K562 (cell line): Measurements from ENCODE around the gene AGAP1. TPM values are rescaled to one million over a fixed set of nuclear protein-coding genes. Genes with fewer than 3 reads are reported as not detected.

Experiments used
- ATAC-seq: fragments of 200-7000 bp; cut with Tn5 transposase; 3 replicates; pipeline ENCODE4 v1.9.1; 2020; ENCODE audit warnings: moderate library complexity
- BruUV-seq: library from RNA; stranded (reverse); fragments of 400-500 nt; replicated peaks from 2 replicates; lab custom pipeline; 2021; lab: Mats Ljungman, UMichigan
- CTCF ChIA-PET: fragments of 300-600 bp; formaldehyde crosslinking; extraction: SDS; loops from one replicate; lab custom pipeline; 2021; ENCODE audit warnings: low intra/inter-chr PET ratio; lab: Yijun Ruan, JAX
- POLR2A ChIA-PET: fragments of 300-600, 350-650 bp; sonication (Branson Sonifier 250); formaldehyde crosslinking; extraction: SDS; loops from one replicate; lab custom pipeline; 2021; ENCODE audit warnings: antibody characterized with exemption, inconsistent platforms; lab: Yijun Ruan, JAX
- DNase-seq, 4 experiments: peaks; one replicate each; pipeline versions ENCODE4 v3.0.0 to v3.0.0-alpha.2; 2011 to 2018; ENCODE audit warnings: low spot score in 3 of 4, mixed read lengths in 3 of 4; ENCODE audit errors: extremely low read depth in 1 of 4
- FAIRE-seq: peaks from 2 replicates; lab custom pipeline; 2011; peaks lifted over from hg19 to GRCh38; lab: Jason Lieb, UNC
- H2AFZ ChIP-seq: 2 replicates; pipeline ENCODE4 v1.6.0; 2011; ENCODE audit warnings: low read depth, low read length, control low read depth, inconsistent platforms
- H3K27ac ChIP-seq: fragments of 200-600 bp; 3 replicates; pipeline ENCODE4 v1.8.0; 2011; ENCODE audit warnings: low read depth, mild to moderate bottlenecking, control low read depth, inconsistent platforms, low read length, moderate library complexity, mixed read lengths; ENCODE audit errors: extremely low read depth
- H3K27me3 ChIP-seq, 2 experiments: fragments of 300-600 bp in 1 of 2; 2 replicates in 1 of 2; 3 replicates in 1 of 2; pipeline versions ENCODE4 v1.6.0 to v1.8.0; 2011; ENCODE audit warnings: inconsistent platforms in 2 of 2, low read length in 2 of 2, mild to moderate bottlenecking in 1 of 2, mixed read lengths in 1 of 2, moderate library complexity in 1 of 2; ENCODE audit not compliant: control insufficient read depth in 2 of 2, insufficient read depth in 2 of 2
- H3K36me3 ChIP-seq: fragments of 300-600 bp; 3 replicates; pipeline ENCODE4 v1.8.0; 2011; ENCODE audit warnings: mild to moderate bottlenecking, low read length, inconsistent platforms; ENCODE audit not compliant: control insufficient read depth, insufficient read depth
- H3K4me1 ChIP-seq, 2 experiments: fragments of 200-600 bp in 1 of 2; replicated peaks in 1 of 2; 2 replicates in 1 of 2; 3 replicates in 1 of 2; pipeline versions ENCODE4 v1.5.1 to v1.8.0; 2011; ENCODE audit warnings: inconsistent platforms in 2 of 2, low read length in 2 of 2, mild to moderate bottlenecking in 1 of 2, mixed read lengths in 1 of 2, moderate library complexity in 1 of 2; ENCODE audit not compliant: control insufficient read depth in 2 of 2, insufficient read depth in 2 of 2
- H3K4me2 ChIP-seq: 2 replicates; pipeline ENCODE4 v1.6.1; 2011; ENCODE audit warnings: low read length, control low read depth, inconsistent platforms, mixed read lengths; ENCODE audit not compliant: insufficient read depth
- H3K4me3 ChIP-seq: fragments of 200-600 bp; sonication (generic), shearing (Covaris generic); 2 replicates; pipeline ENCODE4 v1.5.1; 2016; ENCODE audit warnings: control low read depth, inconsistent platforms
- H3K79me2 ChIP-seq: fragments of 200-600 bp; 3 replicates; pipeline ENCODE4 v1.8.0; 2011; ENCODE audit warnings: low read length, inconsistent platforms; ENCODE audit not compliant: control insufficient read depth, insufficient read depth
- H3K9ac ChIP-seq, 2 experiments: 2 replicates each; pipeline versions ENCODE4 v1.6.0 to v1.6.1; 2011; ENCODE audit warnings: low read depth in 2 of 2, low read length in 2 of 2, control low read depth in 1 of 2, inconsistent platforms in 1 of 2, mild to moderate bottlenecking in 1 of 2, mixed read lengths in 1 of 2; ENCODE audit not compliant: insufficient read depth in 1 of 2
- H3K9me1 ChIP-seq: one replicate; pipeline ENCODE4 v1.6.0; 2011; ENCODE audit warnings: inconsistent platforms, mild to moderate bottlenecking, low read length, moderate library complexity; ENCODE audit not compliant: control insufficient read depth, insufficient read depth
- H3K9me3 ChIP-seq: replicated peaks from 2 replicates; pipeline ENCODE4 v1.5.1; 2011; ENCODE audit warnings: low read depth, low read length, inconsistent platforms; ENCODE audit not compliant: control insufficient read depth, insufficient read depth
- H4K20me1 ChIP-seq: replicated peaks from 2 replicates; pipeline ENCODE4 v1.6.1; 2011; ENCODE audit warnings: low read length, inconsistent platforms, mixed read lengths; ENCODE audit not compliant: control insufficient read depth, insufficient read depth
- CBFA2T2 ChIP-seq: fragments of 450-650 bp; conservative IDR thresholded peaks from 2 replicates; pipeline ENCODE4 v1.6.1; 2017; ENCODE audit warnings: mild to moderate bottlenecking
- DPF2 ChIP-seq: fragments of 450-650 bp; IDR thresholded peaks from 2 replicates; pipeline ENCODE4 v1.6.1; 2016
- GABPB2 ChIP-seq: fragments of 250-450 bp; sonication (Bioruptor Pico); conservative IDR thresholded peaks from 2 replicates; pipeline ENCODE4 v1.5.1; 2021; ENCODE audit warnings: mild to moderate bottlenecking
- GMEB1 ChIP-seq: fragments of 250-450 bp; sonication (Bioruptor Pico); IDR thresholded peaks from 2 replicates; pipeline ENCODE4 v1.4.0; 2020; ENCODE audit warnings: mild to moderate bottlenecking
- MYC ChIP-seq, 2 experiments: fragments of 250-450 bp in 1 of 2; sonication (Bioruptor Pico) in 1 of 2; IDR thresholded peaks; 2 replicates each; pipeline versions ENCODE4 v1.5.1 to v1.6.1; 2012 to 2021; ENCODE audit warnings: low read depth in 2 of 2, borderline replicate concordance in 1 of 2, improper control_type of control experiment in 1 of 2, low read length in 1 of 2, mild to moderate bottlenecking in 1 of 2, moderate library complexity in 1 of 2
- NFRKB ChIP-seq: fragments of 450-650 bp; IDR thresholded peaks from 2 replicates; pipeline ENCODE4 v1.6.1; 2016; ENCODE audit warnings: low read depth
- POLR2A ChIP-seq: fragments of 450-650 bp; conservative IDR thresholded peaks from 2 replicates; pipeline ENCODE4 v1.6.1; 2016
- YBX1 ChIP-seq: fragments of 450-650 bp; IDR thresholded peaks from 2 replicates; pipeline ENCODE4 v1.7.1; 2016; ENCODE audit warnings: mild to moderate bottlenecking
- ZBED1 ChIP-seq: IDR thresholded peaks from 2 replicates; pipeline ENCODE4 v1.6.1; 2014
- ZC3H4 ChIP-seq: sonication (generic); formaldehyde crosslinking; IDR thresholded peaks from 2 replicates; pipeline ENCODE4 v1.9.0; 2021; ENCODE audit warnings: missing genetic modification reagents, borderline replicate concordance
- ZNF212 ChIP-seq: fragments of 450-650 bp; formaldehyde crosslinking; IDR thresholded peaks from 2 replicates; pipeline ENCODE4 v1.4.0; 2020; ENCODE audit warnings: mild to moderate bottlenecking
- ZNF507 ChIP-seq: conservative IDR thresholded peaks from 2 replicates; pipeline ENCODE4 v1.6.1; 2017; ENCODE audit warnings: missing genetic modification characterization, missing compliant biosample characterization
- ZNF511 ChIP-seq: sonication (generic); formaldehyde crosslinking; IDR thresholded peaks from 2 replicates; pipeline ENCODE4 v1.8.0; 2022; ENCODE audit warnings: mild to moderate bottlenecking, missing genetic modification reagents
- WGBS: fragments of 100-300 bp; shearing (Covaris generic); methylation state at CpG from one replicate; pipeline ENCODE4 v1.1.6; 2016; ENCODE audit warnings: low coverage, mixed read lengths; ENCODE audit not compliant: insufficient coverage; ENCODE audit errors: missing lambda C conversion rate; 5-methylcytosine and 5-hydroxymethylcytosine counted together
- in situ Hi-C: fragments of 300-500 bp; cut with MboI; formaldehyde crosslinking; loops from 4 replicates; pipeline ENCODE4 v1.15.0; 2018; ENCODE audit warnings: inconsistent platforms, mixed read lengths
- intact Hi-C: fragments of 100-400 bp; cut with micrococcal nuclease; formaldehyde crosslinking; loops from 2 replicates; pipeline ENCODE4 v1.14.2; 2022
- polyA plus RNA-seq, 8 experiments: library from polyadenylated mRNA; depleted of rRNA in 4 of 8; stranded (reverse) in 5 of 8; unstranded in 3 of 8; fragments of >200 nt; fragmentation: Nextera tagmentation in 2 of 8; fragmentation: Illumina TruSeq in 1 of 8; extraction: Ambion mirVana in 2 of 8; extraction: Trizol in 1 of 8; gene quantifications; 2 replicates each; pipeline versions ENCODE4 v1.2.1 to v1.2.3, GENCODE V29; 2011 to 2014; ENCODE audit warnings: inconsistent platforms in 1 of 8, missing spikeins in 1 of 8
- total RNA-seq, 7 experiments: library from RNA; depleted of rRNA in 6 of 7; stranded (reverse); fragments of >200 nt in 6 of 7; fragmentation: Illumina TruSeq in 2 of 7; extraction: Trizol in 2 of 7; gene quantifications; 2 replicates each; pipeline versions ENCODE4 v1.2.1 to v1.2.3, GENCODE V29; 2011 to 2021; ENCODE audit warnings: low replicate concordance in 1 of 7
- TF ChIP-seq, protein P1 (sequence below): fragments of 250-450 bp; sonication (Bioruptor Pico); IDR thresholded peaks from 2 replicates; pipeline ENCODE4 v1.8.0; 2021; ENCODE audit warnings: mild to moderate bottlenecking, moderate library complexity
- TF ChIP-seq, protein P2 (sequence below): fragments of 450-650 bp; formaldehyde crosslinking; IDR thresholded peaks from 2 replicates; pipeline ENCODE4 v1.4.0; 2020; ENCODE audit warnings: mild to moderate bottlenecking, moderate library complexity
- TF ChIP-seq, protein P3 (sequence below): sonication (generic); formaldehyde crosslinking; IDR thresholded peaks from 2 replicates; pipeline ENCODE4 v1.8.0; 2022; ENCODE audit warnings: mild to moderate bottlenecking, missing genetic modification reagents

AGAP1 gene
- total and polyA plus RNA-seq, 9 of the 15 experiments (the other 6 are each of a cell fraction or from before 2014, with no cell fraction given) = 1.3 to 24.0 (median 10.6) TPM

GRCh38 chr2:235931676-235932075 is 437.8 kb downstream of the AGAP1 start (continued):
- TF ChIP-seq, protein P1, sequence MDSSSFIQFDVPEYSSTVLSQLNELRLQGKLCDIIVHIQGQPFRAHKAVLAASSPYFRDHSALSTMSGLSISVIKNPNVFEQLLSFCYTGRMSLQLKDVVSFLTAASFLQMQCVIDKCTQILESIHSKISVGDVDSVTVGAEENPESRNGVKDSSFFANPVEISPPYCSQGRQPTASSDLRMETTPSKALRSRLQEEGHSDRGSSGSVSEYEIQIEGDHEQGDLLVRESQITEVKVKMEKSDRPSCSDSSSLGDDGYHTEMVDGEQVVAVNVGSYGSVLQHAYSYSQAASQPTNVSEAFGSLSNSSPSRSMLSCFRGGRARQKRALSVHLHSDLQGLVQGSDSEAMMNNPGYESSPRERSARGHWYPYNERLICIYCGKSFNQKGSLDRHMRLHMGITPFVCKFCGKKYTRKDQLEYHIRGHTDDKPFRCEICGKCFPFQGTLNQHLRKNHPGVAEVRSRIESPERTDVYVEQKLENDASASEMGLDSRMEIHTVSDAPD (CRISPR knock-in tag) = no peak
- TF ChIP-seq ZNF511 (CRISPR knock-in tag) (no peak), POLR2A (no peak), MYC (IDR thresholded peaks at IDR 0.05; ENCODE audit: low read depth, low read length) (no peak), MYC (CRISPR knock-in tag; IDR thresholded peaks at IDR 0.05; ENCODE audit: borderline replicate concordance, low read depth) (no peak), DPF2 (no peak)

DNA sequence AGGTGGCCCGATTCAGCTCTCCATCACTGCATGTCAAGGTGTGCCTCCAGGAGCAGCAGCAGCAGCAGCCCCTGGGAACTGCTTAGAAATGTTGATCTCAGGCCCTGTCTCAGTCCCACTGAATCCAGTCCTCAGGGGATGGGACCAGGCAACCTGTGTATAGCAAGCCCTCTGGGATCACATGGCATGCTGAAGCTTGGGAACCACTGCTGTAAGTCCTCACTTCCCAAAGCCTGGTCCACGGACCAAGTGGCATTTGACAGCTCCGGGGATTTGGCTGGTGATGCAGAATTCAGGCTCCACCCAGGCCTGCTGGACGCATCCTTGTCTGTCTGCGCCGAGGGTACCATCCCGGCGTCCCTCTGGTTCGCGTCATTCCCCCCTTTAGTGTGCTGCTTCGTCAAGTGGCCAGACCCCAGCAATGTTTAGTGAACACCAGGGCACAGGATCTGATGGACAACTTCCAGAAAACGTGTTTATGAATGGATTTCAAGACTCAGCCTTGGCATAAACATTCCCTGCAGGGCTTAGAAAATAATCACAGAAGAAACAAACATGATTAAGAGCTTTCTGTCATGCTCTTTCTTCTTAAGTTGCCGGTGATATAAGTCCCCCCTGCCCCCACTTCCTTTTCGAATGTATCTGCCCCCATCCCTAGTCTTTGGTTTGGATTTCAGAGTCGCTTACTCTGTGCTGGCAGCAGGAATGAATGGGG is 440.4 kb downstream of the AGAP1 start:
- DNase-seq (no peak), ATAC-seq (no peak), FAIRE-seq (no peak)
- Histone ChIP-seq H3K9me3 (0 out of 2 replicates have a peak, but pooled peaks cover 4% of the 10 kb centered on the region), H3K79me2 (no peaks in the 10 kb centered on the region), H3K27me3 (no peaks in the 10 kb centered on the region), H4K20me1 (no peaks in the 10 kb centered on the region), H3K9me1 (no peaks in the 10 kb centered on the region), H3K4me2 (no peak overlapping the region), H3K4me1 (no peaks in the 10 kb centered on the region; a peak in 1 of 5 replicates), H3K9ac (no peak overlapping the region), H3K27ac (no peak overlapping the region), H3K4me3 (no peak overlapping the region), H3K36me3 (peaks cover 5% of the 10 kb centered on the region; the same call in 1 of the 3 replicates), H2AFZ (no peak overlapping the region)
- TF ChIP-seq ZC3H4 = no peak
- TF ChIP-seq GMEB1 (CRISPR knock-in tag) = no peak
- TF ChIP-seq YBX1 = no peak
- no peak for TF ChIP-seq ZNF507 (tag)
- TF ChIP-seq, protein P2, sequence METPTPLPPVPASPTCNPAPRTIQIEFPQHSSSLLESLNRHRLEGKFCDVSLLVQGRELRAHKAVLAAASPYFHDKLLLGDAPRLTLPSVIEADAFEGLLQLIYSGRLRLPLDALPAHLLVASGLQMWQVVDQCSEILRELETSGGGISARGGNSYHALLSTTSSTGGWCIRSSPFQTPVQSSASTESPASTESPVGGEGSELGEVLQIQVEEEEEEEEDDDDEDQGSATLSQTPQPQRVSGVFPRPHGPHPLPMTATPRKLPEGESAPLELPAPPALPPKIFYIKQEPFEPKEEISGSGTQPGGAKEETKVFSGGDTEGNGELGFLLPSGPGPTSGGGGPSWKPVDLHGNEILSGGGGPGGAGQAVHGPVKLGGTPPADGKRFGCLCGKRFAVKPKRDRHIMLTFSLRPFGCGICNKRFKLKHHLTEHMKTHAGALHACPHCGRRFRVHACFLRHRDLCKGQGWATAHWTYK (CRISPR knock-in tag) = no peak
- no peak for TF ChIP-seq CBFA2T2
- no peak for TF ChIP-seq ZNF212 (CRISPR knock-in tag)
- TF ChIP-seq, protein P3, sequence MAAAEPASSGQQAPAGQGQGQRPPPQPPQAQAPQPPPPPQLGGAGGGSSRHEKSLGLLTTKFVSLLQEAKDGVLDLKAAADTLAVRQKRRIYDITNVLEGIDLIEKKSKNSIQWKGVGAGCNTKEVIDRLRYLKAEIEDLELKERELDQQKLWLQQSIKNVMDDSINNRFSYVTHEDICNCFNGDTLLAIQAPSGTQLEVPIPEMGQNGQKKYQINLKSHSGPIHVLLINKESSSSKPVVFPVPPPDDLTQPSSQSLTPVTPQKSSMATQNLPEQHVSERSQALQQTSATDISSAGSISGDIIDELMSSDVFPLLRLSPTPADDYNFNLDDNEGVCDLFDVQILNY (CRISPR knock-in tag) = no peak
- TF ChIP-seq ZBED1 = no peak
- no peak for TF ChIP-seq NFRKB
- TF ChIP-seq GABPB2 (CRISPR knock-in tag) = no peak
- BruUV-seq = no TSS peak
- intact Hi-C loops (no loop called here), in situ Hi-C loops (no loop called here)
- WGBS = 93% methylated on average over 6 of the region's 15 CpGs
- POLR2A ChIA-PET = no interaction called here
- CTCF ChIA-PET = no interaction called here
